Stimulated activated CD8-positive, alpha-beta memory T cell treated with anti-CD3 and anti-CD28 coated beads, Interleukin-7, amount 100 ng/mL, for 4 hours (primary cell): ENCODE data around the gene HCFC2.
"Not testable (repeated sequence)": the region's sequence is repeated elsewhere in the genome, so short reads cannot be mapped to it uniquely, and the experiment has no call there.

Source experiments
- DNase-seq, 2 donors: peaks; one replicate each; pipeline ENCODE4 v3.0.0-alpha.2; 2020; ENCODE audit warnings: low read depth in 2 of 2

HCFC2 gene

GRCh38 chr12:104064031-104064841, at the start of gene HCFC2:
Gene HCFC2, plus strand, starts transcription at chr12:104064531. Its CDS starts 30 bp downstream, at chr12:104064561.
- DNase-seq, result peak; percentile 78 to 91

GRCh38 chr12:104021862-104022261, 42.5 kb upstream of the HCFC2 start:
- DNase-seq, result not testable (repeated sequence)

- DNase-seq, result no peak
Measured at GRCh38 chr12:104022786-104023185, 41.5 kb upstream of the HCFC2 start.

GRCh38 chr12:104023710-104024109, 40.6 kb upstream of the HCFC2 start:
- no peak for DNase-seq

GRCh38 chr12:104024348-104024747, 40.0 kb upstream of the HCFC2 start:
- DNase-seq, result no peak

GRCh38 chr12:104025771-104026170, 38.6 kb upstream of the HCFC2 start:
- DNase-seq, result no peak

- DNase-seq, result no peak
Measured at GRCh38 chr12:104026841-104027599, 37.3 kb upstream of the HCFC2 start.

- not testable (repeated sequence) for DNase-seq
Measured at GRCh38 chr12:104030596-104030995, 33.7 kb upstream of the HCFC2 start.

GRCh38 chr12:104036143-104036542, 28.2 kb upstream of the HCFC2 start:
- not testable (repeated sequence) for DNase-seq

GRCh38 chr12:104039769-104040168, 24.6 kb upstream of the HCFC2 start:
- DNase-seq, result not testable (repeated sequence)

- no peak for DNase-seq
Measured at GRCh38 chr12:104042580-104042979, 21.8 kb upstream of the HCFC2 start.

- no peak for DNase-seq
Measured at GRCh38 chr12:104044158-104044557, 20.2 kb upstream of the HCFC2 start.

GRCh38 chr12:104046306-104046705, 18.0 kb upstream of the HCFC2 start:
- DNase-seq, result no peak

- no peak for DNase-seq
Measured at GRCh38 chr12:104048162-104048561, 16.2 kb upstream of the HCFC2 start.

- no peak for DNase-seq
Measured at GRCh38 chr12:104048811-104049210, 15.5 kb upstream of the HCFC2 start.

GRCh38 chr12:104049278-104049902, 14.9 kb upstream of the HCFC2 start:
- DNase-seq, result no peak

- no peak for DNase-seq
Measured at GRCh38 chr12:104049903-104050356, 14.4 kb upstream of the HCFC2 start, which contains the start of gene GLT8D2. Gene GLT8D2, minus strand, starts transcription at chr12:104050187. Its CDS starts 30,539 bp downstream, at chr12:104019648.

GRCh38 chr12:104050436-104050835, 13.9 kb upstream of the HCFC2 start:
- DNase-seq, result no peak

GRCh38 chr12:104054681-104055346, 9.5 kb upstream of the HCFC2 start:
- DNase-seq, result no peak

- DNase-seq, result no peak
Measured at GRCh38 chr12:104055686-104056388, 8.5 kb upstream of the HCFC2 start.

- no peak for DNase-seq
Measured at GRCh38 chr12:104056419-104056972, 7.8 kb upstream of the HCFC2 start.
